Smooth muscle cell (in vitro differentiated cells): ENCODE measurements around the gene HAVCR1. TPM values are rescaled to one million over a fixed set of nuclear protein-coding genes. Genes with fewer than 3 reads are reported as not detected.
"Not testable (repeated sequence)": the region's sequence is repeated elsewhere in the genome, so short reads cannot be mapped to it uniquely, and the experiment has no call there.

Source experiments
- DNase-seq: peaks from one replicate; lab custom pipeline; 2025; ENCODE audit not compliant: unreplicated experiment; lab: John Stamatoyannopoulos, UW
- H2AFZ ChIP-seq: fragments of 200-600 bp; sonication (generic); 2 replicates; pipeline ENCODE4 v1.6.0; 2016; ENCODE audit warnings: antibody characterized with exemption, low read depth, mild to moderate bottlenecking
- H3F3A ChIP-seq: fragments of 200-600 bp; sonication (generic); 2 replicates; pipeline ENCODE4 v1.6.0; 2017; ENCODE audit warnings: antibody characterized with exemption, low read depth
- H3K27ac ChIP-seq: fragments of 200-600 bp; sonication (generic); 2 replicates; pipeline ENCODE4 v1.5.1; 2016; ENCODE audit warnings: low read depth, mild to moderate bottlenecking
- H3K27me3 ChIP-seq: fragments of 200-600 bp; sonication (generic); 2 replicates; pipeline ENCODE4 v1.6.1; 2016; ENCODE audit warnings: low read depth, mild to moderate bottlenecking
- H3K36me3 ChIP-seq: fragments of 200-600 bp; sonication (generic); 2 replicates; pipeline ENCODE4 v1.5.1; 2016; ENCODE audit warnings: low read depth
- H3K4me1 ChIP-seq: fragments of 200-600 bp; sonication (generic); 2 replicates; pipeline ENCODE4 v1.5.1; 2016; ENCODE audit warnings: low read depth
- H3K4me2 ChIP-seq: fragments of 200-600 bp; sonication (generic); 2 replicates; pipeline ENCODE4 v1.6.0; 2016; ENCODE audit warnings: mild to moderate bottlenecking
- H3K4me3 ChIP-seq: fragments of 200-600 bp; sonication (generic); 2 replicates; pipeline ENCODE4 v1.5.1; 2016; ENCODE audit warnings: mild to moderate bottlenecking
- H3K79me2 ChIP-seq: fragments of 200-600 bp; sonication (generic); 2 replicates; pipeline ENCODE4 v1.6.0; 2016; ENCODE audit warnings: low read depth, mild to moderate bottlenecking
- H3K9ac ChIP-seq: fragments of 200-600 bp; sonication (generic); 2 replicates; pipeline ENCODE4 v1.6.0; 2016; ENCODE audit warnings: low read depth
- H3K9me3 ChIP-seq: fragments of 200-600 bp; sonication (generic); replicated peaks from 2 replicates; pipeline ENCODE4 v1.5.1; 2016; ENCODE audit warnings: low read depth
- H4K20me1 ChIP-seq: fragments of 200-600 bp; sonication (generic); 2 replicates; pipeline ENCODE4 v1.6.0; 2016; ENCODE audit warnings: low read depth
- CTCF ChIP-seq: fragments of 200-600 bp; sonication (generic); IDR thresholded peaks from 2 replicates; pipeline ENCODE4 v1.5.1; 2017; ENCODE audit warnings: borderline replicate concordance, mild to moderate bottlenecking, antibody characterized with exemption; ENCODE audit not compliant: insufficient read depth, poor library complexity, severe bottlenecking
- WGBS: methylation state at CpG from one replicate; pipeline ENCODE4 v1.1.7; 2016; ENCODE audit warnings: low lambda C conversion rate; 5-methylcytosine and 5-hydroxymethylcytosine counted together
- polyA plus RNA-seq: library from polyadenylated mRNA; unstranded; fragments of >200 nt; fragmentation: Nextera tagmentation; extraction: Ambion mirVana; gene quantifications from 2 replicates; pipeline ENCODE4 v1.2.1, GENCODE V29; 2016
- total RNA-seq: library from RNA; depleted of rRNA; stranded (reverse); fragments of >200 nt; gene quantifications from 2 replicates; pipeline ENCODE4 v1.2.3, GENCODE V29; 2014

The HAVCR1 gene
- total and polyA plus RNA-seq, 2 experiments from 2014 or later: not detected

- H3K4me2 ChIP-seq: no peak overlapping the region
- no peak for TF ChIP-seq CTCF
- no peaks in the 10 kb centered on the region for H3K9me3 ChIP-seq
- no peak overlapping the region for H2AFZ ChIP-seq
- H3K79me2 ChIP-seq: no peaks in the 10 kb centered on the region
- H3F3A ChIP-seq: peaks cover 7% of the 10 kb centered on the region
- no peaks in the 10 kb centered on the region for H3K27me3 ChIP-seq
- no peak for DNase-seq
- no peak overlapping the region for H3K4me3 ChIP-seq
- no peaks in the 10 kb centered on the region for H3K36me3 ChIP-seq
- H3K4me1 ChIP-seq: no peaks in the 10 kb centered on the region
- H3K9ac ChIP-seq: no peak overlapping the region
- no peaks in the 10 kb centered on the region for H4K20me1 ChIP-seq
- no peak overlapping the region for H3K27ac ChIP-seq
- 55% methylated on average over 3 of the region's 3 CpGs for WGBS
These were observed 13.3 kb downstream of the HAVCR1 start for GRCh38 chr5:157045601-157046000.

GRCh38 chr5:157038568-157039187 lies 20.2 kb downstream of the HAVCR1 start:
- no peak overlapping the region for H2AFZ ChIP-seq
- DNase-seq: no peak
- H3K27me3 ChIP-seq: no peaks in the 10 kb centered on the region
- no peaks in the 10 kb centered on the region for H3K9me3 ChIP-seq
- peaks cover 15% of the 10 kb centered on the region for H3K4me1 ChIP-seq
- H3K27ac ChIP-seq: no peak overlapping the region
- H3K4me3 ChIP-seq: no peak overlapping the region
- no peak for TF ChIP-seq CTCF
- no peaks in the 10 kb centered on the region for H3F3A ChIP-seq
- H3K9ac ChIP-seq: no peak overlapping the region
- no peaks in the 10 kb centered on the region for H3K79me2 ChIP-seq
- H4K20me1 ChIP-seq: no peaks in the 10 kb centered on the region
- H3K36me3 ChIP-seq: no peaks in the 10 kb centered on the region
- WGBS: 39% methylated on average over 5 of the region's 5 CpGs
- no peak overlapping the region for H3K4me2 ChIP-seq

- H4K20me1 ChIP-seq, H3K9me3 ChIP-seq, H3K9ac ChIP-seq, H3K4me3 ChIP-seq, H3F3A ChIP-seq, DNase-seq, H3K79me2 ChIP-seq, H3K27me3 ChIP-seq, H2AFZ ChIP-seq, H3K36me3 ChIP-seq: not testable (repeated sequence)
- Histone ChIP-seq H3K4me1 (peaks cover 15% of the 10 kb centered on the region), H3K4me2 (peak overlapping the region; percentile 59), H3K27ac (peak overlapping the region; percentile 58)
- 34% methylated on average over 17 of the region's 17 CpGs for WGBS
These were observed 24.5 kb downstream of the HAVCR1 start for GRCh38 chr5:157034106-157035072.

- no peaks in the 10 kb centered on the region for H3K36me3 ChIP-seq
- H3K27ac ChIP-seq: no peak overlapping the region
- no peak for TF ChIP-seq CTCF
- H3K4me2 ChIP-seq: no peak overlapping the region
- no peaks in the 10 kb centered on the region for H3K79me2 ChIP-seq
- peaks cover 15% of the 10 kb centered on the region for H3K4me1 ChIP-seq
- 59% methylated on average over 4 of the region's 4 CpGs for WGBS
- no peaks in the 10 kb centered on the region for H3K27me3 ChIP-seq
- H2AFZ ChIP-seq: no peak overlapping the region
- no peaks in the 10 kb centered on the region for H4K20me1 ChIP-seq
- H3F3A ChIP-seq: no peaks in the 10 kb centered on the region
- H3K9me3 ChIP-seq: no peaks in the 10 kb centered on the region
- no peak overlapping the region for H3K4me3 ChIP-seq
- no peak for DNase-seq
- no peak overlapping the region for H3K9ac ChIP-seq
These were observed 25.8 kb downstream of the HAVCR1 start for GRCh38 chr5:157033071-157033583.
